GM12878 (cell line): ENCODE measurements around the gene SMIM32. TPM values are rescaled to one million over a fixed set of nuclear protein-coding genes. Genes with fewer than 3 reads are reported as not detected.

Source experiments
- ATAC-seq: fragments of 200-7000 bp; cut with Tn5 transposase; 3 replicates; pipeline ENCODE4 v1.9.1; 2020; ENCODE audit warnings: mild to moderate bottlenecking, moderate library complexity
- Bru-seq: library from RNA; stranded (reverse); fragments of 400-500 nt; gene quantifications from one replicate; lab custom pipeline; 2021; lab: Mats Ljungman, UMichigan
- BruChase-seq, 2 experiments: library from RNA; stranded (reverse); fragments of 400-500 nt; gene quantifications; one replicate each; lab custom pipeline; 2021; lab: Mats Ljungman, UMichigan
- BruUV-seq: library from RNA; stranded (reverse); fragments of 400-500 nt; replicated peaks from 2 replicates; lab custom pipeline; 2021; lab: Mats Ljungman, UMichigan
- CTCF ChIA-PET: fragments of 300-600 bp; sonication (Branson Sonifier 250); formaldehyde crosslinking; extraction: SDS; loops from one replicate; lab custom pipeline; 2021; ENCODE audit warnings: inconsistent platforms; lab: Yijun Ruan, JAX
- POLR2A ChIA-PET: fragments of 350-600 bp; formaldehyde crosslinking; extraction: SDS; loops from one replicate; lab custom pipeline; 2021; ENCODE audit warnings: inconsistent platforms; lab: Charles Lee
- RAD21 ChIA-PET: fragments of 300-600 bp; sonication (Branson Sonifier 250); formaldehyde crosslinking; loops from one replicate; lab custom pipeline; 2023; ENCODE audit warnings: antibody characterized with exemption; ENCODE audit not compliant: unreplicated experiment; lab: Charles Lee
- SMC1A ChIA-PET: fragments of 300-600 bp; sonication (Branson Sonifier 250); formaldehyde crosslinking; loops from one replicate; lab custom pipeline; 2023; ENCODE audit not compliant: unreplicated experiment, uncharacterized antibody; lab: Charles Lee
- DNase-seq: peaks from one replicate; pipeline ENCODE4 v3.0.0-alpha.2; 2011; ENCODE audit warnings: low read depth, low spot score
- FAIRE-seq: peaks from 3 replicates; lab custom pipeline; 2011; peaks lifted over from hg19 to GRCh38; lab: Jason Lieb, UNC
- H2AFZ ChIP-seq: 2 replicates; pipeline ENCODE4 v1.6.0; 2011; ENCODE audit warnings: low read depth, low read length, control low read depth; ENCODE audit not compliant: control insufficient read depth
- H3K27ac ChIP-seq: 2 replicates; pipeline ENCODE4 v1.5.1; 2011; ENCODE audit warnings: control low read depth; ENCODE audit not compliant: control insufficient read depth, insufficient read depth
- H3K27me3 ChIP-seq, 2 experiments: replicated peaks in 1 of 2; 2 replicates each; pipeline versions ENCODE4 v1.6.0 to v1.6.1; 2011; ENCODE audit warnings: low read length in 1 of 2; ENCODE audit not compliant: control insufficient read depth in 2 of 2, insufficient read depth in 2 of 2
- H3K36me3 ChIP-seq, 2 experiments: 2 replicates each; pipeline ENCODE4 v1.5.1; 2011; ENCODE audit warnings: low read length in 1 of 2; ENCODE audit not compliant: control insufficient read depth in 2 of 2, insufficient read depth in 2 of 2
- H3K4me1 ChIP-seq: 2 replicates; pipeline ENCODE4 v1.6.1; 2011; ENCODE audit warnings: mild to moderate bottlenecking, low read length, moderate library complexity, mixed read lengths; ENCODE audit not compliant: control insufficient read depth, insufficient read depth
- H3K4me2 ChIP-seq: 2 replicates; pipeline ENCODE4 v1.6.0; 2011; ENCODE audit warnings: control low read depth; ENCODE audit not compliant: control insufficient read depth, insufficient read depth
- H3K4me3 ChIP-seq: fragments of 200-600 bp; sonication (generic); 2 replicates; pipeline ENCODE4 v1.5.1; 2016
- H3K79me2 ChIP-seq: 2 replicates; pipeline ENCODE4 v1.6.0; 2011; ENCODE audit warnings: low read length; ENCODE audit not compliant: control insufficient read depth, insufficient read depth
- H3K9ac ChIP-seq: 2 replicates; pipeline ENCODE4 v1.8.0; 2011; ENCODE audit warnings: low read length, control low read depth, mixed read lengths; ENCODE audit not compliant: control insufficient read depth, insufficient read depth
- H3K9me3 ChIP-seq: replicated peaks from 3 replicates; pipeline ENCODE4 v1.5.1; 2011; ENCODE audit warnings: mild to moderate bottlenecking, low read length; ENCODE audit not compliant: control insufficient read depth, insufficient read depth
- H4K20me1 ChIP-seq: 2 replicates; pipeline ENCODE4 v1.6.0; 2011; ENCODE audit not compliant: control insufficient read depth, insufficient read depth
- CBX5 ChIP-seq: sonication (generic); IDR thresholded peaks from 2 replicates; pipeline ENCODE4 v1.6.1; 2016; ENCODE audit warnings: low read depth, moderate library complexity, mild to moderate bottlenecking, inconsistent platforms
- CREB1 ChIP-seq: IDR thresholded peaks from 2 replicates; pipeline ENCODE4 v1.6.1; 2012; ENCODE audit warnings: low read depth, mild to moderate bottlenecking, inconsistent platforms
- NFYA ChIP-seq: IDR thresholded peaks from 2 replicates; pipeline ENCODE4 v1.6.1; 2011; ENCODE audit warnings: low read depth, mild to moderate bottlenecking, low read length, improper control_type of control experiment, borderline replicate concordance
- POU2F2 ChIP-seq: IDR thresholded peaks from 3 replicates; pipeline ENCODE4 v1.6.1; 2011; ENCODE audit warnings: low read depth, mild to moderate bottlenecking, low read length, borderline replicate concordance
- SUZ12 ChIP-seq: fragments of 200-600 bp; sonication (generic); IDR thresholded peaks from one replicate; pipeline ENCODE4 v1.6.1; 2018; ENCODE audit warnings: antibody characterized with exemption, mild to moderate bottlenecking; ENCODE audit not compliant: unreplicated experiment
- WGBS: methylation state at CpG from one replicate; pipeline ENCODE4 v1.1.6; 2016; ENCODE audit warnings: low lambda C conversion rate; ENCODE audit not compliant: insufficient replicate concordance, insufficient coverage; ENCODE audit errors: missing lambda C conversion rate; 5-methylcytosine and 5-hydroxymethylcytosine counted together
- in situ Hi-C: fragments of 300-500 bp; cut with MboI; formaldehyde crosslinking; loops from 9 replicates; pipeline ENCODE4 v1.14.3; 2018; ENCODE audit warnings: mixed read lengths
- intact Hi-C: fragments of 100-400 bp; cut with micrococcal nuclease; formaldehyde crosslinking; loops from one replicate; pipeline ENCODE4 v1.14.2; 2022; ENCODE audit not compliant: unreplicated experiment
- long read RNA-seq, 2 experiments: library from polyadenylated mRNA; unstranded; transcript quantifications; one replicate each; pipeline ENCODE4 v2.0.0, GENCODE V29; 2019 to 2020
- polyA minus RNA-seq, 3 experiments: library from RNA; depleted of rRNA, polyadenylated mRNA; stranded (reverse); fragments of >200 nt; gene quantifications; 2 replicates each; pipeline ENCODE4 v1.2.3, GENCODE V29; 2011
- polyA plus RNA-seq, 11 experiments: library from polyadenylated mRNA; depleted of rRNA in 4 of 11; unstranded in 6 of 11; stranded (reverse) in 5 of 11; fragments of >200 nt; fragmentation: Nextera tagmentation in 4 of 11; fragmentation: Illumina TruSeq in 1 of 11; extraction: Ambion mirVana in 4 of 11; extraction: Trizol in 1 of 11; gene quantifications; 1 replicate in 1 of 11; 2 replicates in 10 of 11; pipeline versions ENCODE4 v1.2.1 to v1.2.3, GENCODE V29; 2011 to 2016; ENCODE audit warnings: inconsistent platforms in 2 of 11, missing spikeins in 2 of 11, low read depth in 1 of 11
- total RNA-seq, 4 experiments: library from RNA; depleted of rRNA in 3 of 4; stranded (reverse); fragments of >200 nt in 3 of 4; fragmentation: Illumina TruSeq in 1 of 4; extraction: Trizol in 1 of 4; gene quantifications; 2 replicates each; pipeline versions ENCODE4 v1.2.1 to v1.2.3, GENCODE V29; 2013 to 2021
- TF ChIP-seq, protein P1 (sequence below): fragments of 450-650 bp; IDR thresholded peaks from 2 replicates; pipeline ENCODE4 v1.6.1; 2017; ENCODE audit warnings: mild to moderate bottlenecking, moderate library complexity
- TF ChIP-seq, protein P2 (sequence below): IDR thresholded peaks from 2 replicates; pipeline ENCODE4 v1.6.1; 2012; ENCODE audit warnings: low read depth, low read length, improper control_type of control experiment
- TF ChIP-seq, protein P3 (sequence below): IDR thresholded peaks from 2 replicates; pipeline ENCODE4 v1.6.1; 2011; ENCODE audit warnings: low read depth, low read length, improper control_type of control experiment, borderline replicate concordance

SMIM32 gene
- total RNA-seq (2013; cell fraction: nucleolus; rRNA removed): not detected in 2 replicates
- not detected in 2 replicates for total RNA-seq (2014; rRNA removed)
- not detected in 2 replicates for total RNA-seq (2014; rRNA removed; fragmentation: Illumina TruSeq; extraction: Trizol)
- total RNA-seq (2021): not detected in 2 replicates
- polyA plus RNA-seq (2011; ENCODE audit: low read depth): not detected
- polyA plus RNA-seq (2011; rRNA removed): not detected in 2 replicates
- polyA plus RNA-seq (2011; cell fraction: cytosol; rRNA removed): not detected in 2 replicates
- not detected in 2 replicates for polyA plus RNA-seq (2011; cell fraction: nucleus; rRNA removed)
- polyA plus RNA-seq (2012): not detected in 2 replicates
- not detected in 2 replicates for polyA plus RNA-seq (2014; fragmentation: Illumina TruSeq; extraction: Trizol)
- not detected for polyA plus RNA-seq (2014; fragmentation: Nextera tagmentation; extraction: Ambion mirVana)
- polyA plus RNA-seq (2014; rRNA removed): not detected in 2 replicates
- polyA plus RNA-seq (2016; fragmentation: Nextera tagmentation; extraction: Ambion mirVana): not detected
- polyA minus RNA-seq (2011; rRNA and poly(A)+ RNA removed): not detected in 2 replicates
- polyA minus RNA-seq (2011; cell fraction: cytosol; rRNA and poly(A)+ RNA removed): not detected in 2 replicates
- polyA minus RNA-seq (2011; cell fraction: nucleus; rRNA and poly(A)+ RNA removed): not detected in 2 replicates
- Bru-seq, nascent RNA: not detected
- not detected for BruChase-seq, experiment 1, labeled RNA remaining after a 6-hour chase
- BruChase-seq, experiment 2, labeled RNA remaining after a 2-hour chase: not detected
- long read RNA-seq, experiment 1: 0 reads
- long read RNA-seq, experiment 2: 0 reads

DNA sequence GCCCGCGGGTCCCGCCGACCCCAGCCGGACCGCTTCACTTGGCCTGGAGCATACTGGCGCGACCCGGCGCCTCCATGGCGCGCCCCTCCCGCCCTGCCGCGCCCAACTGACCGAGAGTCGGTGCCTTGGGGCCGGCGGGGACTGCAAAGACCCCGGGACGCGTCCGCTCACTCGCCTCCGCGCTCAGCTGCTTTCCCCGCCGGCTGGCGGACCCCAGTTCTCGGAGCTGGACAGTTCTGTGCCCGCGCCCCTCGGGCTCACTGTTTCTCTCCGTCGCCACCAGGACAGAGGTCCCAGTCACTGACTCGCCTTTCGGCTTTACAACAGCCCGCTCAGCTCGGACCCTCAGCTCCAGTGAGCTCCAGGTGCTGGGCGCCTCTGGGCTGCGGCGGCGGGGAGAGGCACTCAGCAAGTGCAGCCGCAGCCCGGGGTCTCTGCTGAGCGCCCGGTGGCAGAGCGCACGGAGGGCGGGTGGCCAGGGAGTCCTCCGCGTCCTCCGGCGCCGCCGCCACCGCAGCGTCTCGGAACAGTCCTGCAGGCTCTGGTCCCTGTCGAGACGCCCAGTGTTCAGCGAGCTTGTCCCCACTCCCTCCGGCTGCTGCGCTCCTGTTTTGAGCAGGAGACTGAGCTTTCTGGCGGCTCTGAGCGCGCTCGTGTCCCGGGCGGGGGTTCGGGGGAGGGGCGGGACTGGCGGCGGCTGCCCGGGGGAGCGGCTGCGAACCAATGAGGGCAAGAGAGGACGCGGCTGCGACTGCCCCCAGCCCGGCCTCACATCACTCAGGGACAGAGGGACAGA is at the start of gene SMIM32:
Gene SMIM32 (minus strand): TSS at position 637 of the 796 bp plus-strand sequence. CDS start 638 bp downstream, outside the sequence.
- TF ChIP-seq CBX5: no peak
- peak; percentile 66 for TF ChIP-seq SUZ12
- TF ChIP-seq NFYA: no peak
- TF ChIP-seq, protein P1, sequence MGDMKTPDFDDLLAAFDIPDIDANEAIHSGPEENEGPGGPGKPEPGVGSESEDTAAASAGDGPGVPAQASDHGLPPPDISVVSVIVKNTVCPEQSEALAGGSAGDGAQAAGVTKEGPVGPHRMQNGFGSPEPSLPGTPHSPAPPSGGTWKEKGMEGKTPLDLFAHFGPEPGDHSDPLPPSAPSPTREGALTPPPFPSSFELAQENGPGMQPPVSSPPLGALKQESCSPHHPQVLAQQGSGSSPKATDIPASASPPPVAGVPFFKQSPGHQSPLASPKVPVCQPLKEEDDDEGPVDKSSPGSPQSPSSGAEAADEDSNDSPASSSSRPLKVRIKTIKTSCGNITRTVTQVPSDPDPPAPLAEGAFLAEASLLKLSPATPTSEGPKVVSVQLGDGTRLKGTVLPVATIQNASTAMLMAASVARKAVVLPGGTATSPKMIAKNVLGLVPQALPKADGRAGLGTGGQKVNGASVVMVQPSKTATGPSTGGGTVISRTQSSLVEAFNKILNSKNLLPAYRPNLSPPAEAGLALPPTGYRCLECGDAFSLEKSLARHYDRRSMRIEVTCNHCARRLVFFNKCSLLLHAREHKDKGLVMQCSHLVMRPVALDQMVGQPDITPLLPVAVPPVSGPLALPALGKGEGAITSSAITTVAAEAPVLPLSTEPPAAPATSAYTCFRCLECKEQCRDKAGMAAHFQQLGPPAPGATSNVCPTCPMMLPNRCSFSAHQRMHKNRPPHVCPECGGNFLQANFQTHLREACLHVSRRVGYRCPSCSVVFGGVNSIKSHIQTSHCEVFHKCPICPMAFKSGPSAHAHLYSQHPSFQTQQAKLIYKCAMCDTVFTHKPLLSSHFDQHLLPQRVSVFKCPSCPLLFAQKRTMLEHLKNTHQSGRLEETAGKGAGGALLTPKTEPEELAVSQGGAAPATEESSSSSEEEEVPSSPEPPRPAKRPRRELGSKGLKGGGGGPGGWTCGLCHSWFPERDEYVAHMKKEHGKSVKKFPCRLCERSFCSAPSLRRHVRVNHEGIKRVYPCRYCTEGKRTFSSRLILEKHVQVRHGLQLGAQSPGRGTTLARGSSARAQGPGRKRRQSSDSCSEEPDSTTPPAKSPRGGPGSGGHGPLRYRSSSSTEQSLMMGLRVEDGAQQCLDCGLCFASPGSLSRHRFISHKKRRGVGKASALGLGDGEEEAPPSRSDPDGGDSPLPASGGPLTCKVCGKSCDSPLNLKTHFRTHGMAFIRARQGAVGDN: no peak
- no peak for TF ChIP-seq CREB1
- no peak for TF ChIP-seq POU2F2
- TF ChIP-seq, protein P2, sequence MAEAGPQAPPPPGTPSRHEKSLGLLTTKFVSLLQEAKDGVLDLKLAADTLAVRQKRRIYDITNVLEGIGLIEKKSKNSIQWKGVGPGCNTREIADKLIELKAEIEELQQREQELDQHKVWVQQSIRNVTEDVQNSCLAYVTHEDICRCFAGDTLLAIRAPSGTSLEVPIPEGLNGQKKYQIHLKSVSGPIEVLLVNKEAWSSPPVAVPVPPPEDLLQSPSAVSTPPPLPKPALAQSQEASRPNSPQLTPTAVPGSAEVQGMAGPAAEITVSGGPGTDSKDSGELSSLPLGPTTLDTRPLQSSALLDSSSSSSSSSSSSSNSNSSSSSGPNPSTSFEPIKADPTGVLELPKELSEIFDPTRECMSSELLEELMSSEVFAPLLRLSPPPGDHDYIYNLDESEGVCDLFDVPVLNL: no peak
- TF ChIP-seq, protein P3, sequence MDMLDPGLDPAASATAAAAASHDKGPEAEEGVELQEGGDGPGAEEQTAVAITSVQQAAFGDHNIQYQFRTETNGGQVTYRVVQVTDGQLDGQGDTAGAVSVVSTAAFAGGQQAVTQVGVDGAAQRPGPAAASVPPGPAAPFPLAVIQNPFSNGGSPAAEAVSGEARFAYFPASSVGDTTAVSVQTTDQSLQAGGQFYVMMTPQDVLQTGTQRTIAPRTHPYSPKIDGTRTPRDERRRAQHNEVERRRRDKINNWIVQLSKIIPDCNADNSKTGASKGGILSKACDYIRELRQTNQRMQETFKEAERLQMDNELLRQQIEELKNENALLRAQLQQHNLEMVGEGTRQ: no peak
- H3K79me2 ChIP-seq: no peaks in the 10 kb centered on the region
- in situ Hi-C loops (no loop called here), intact Hi-C loops (no loop called here)
- no peak within 1 kb of the TSS for H3K4me2 ChIP-seq
- H4K20me1 ChIP-seq: no peaks in the 10 kb centered on the region
- H2AFZ ChIP-seq: no peak within 1 kb of the TSS
- no peak within 1 kb of the TSS for H3K27ac ChIP-seq
- H3K9ac ChIP-seq: no peak within 1 kb of the TSS
- POLR2A ChIA-PET: no interaction called here
- CTCF ChIA-PET: no interaction called here
- FAIRE-seq (no peak), ATAC-seq (peak; percentile 17), DNase-seq (no peak)
- no peaks in the 10 kb centered on the region for H3K9me3 ChIP-seq
- RAD21 ChIA-PET: interaction anchor here (0.7 kb wide), 1 partner anchor 112 kb away, joined by 3 read pairs; no protein-coding TSS in a partner anchor
- H3K27me3 ChIP-seq: peaks cover 0 to 7% of the 10 kb centered on the region in 2 experiments; a peak in 3 of 4 replicates
- BruUV-seq: no TSS peak
- H3K4me1 ChIP-seq: no peaks in the 10 kb centered on the region
- SMC1A ChIA-PET: no interaction called here
- H3K4me3 ChIP-seq: no peak within 1 kb of the TSS
- no peaks in the 10 kb centered on the region for H3K36me3 ChIP-seq
- WGBS: 50% methylated on average over 43 of the region's 81 CpGs
